Large intestine (tissue), 3 donors: ENCODE results near the gene SLC51A. TPM values are rescaled to one million over a fixed set of nuclear protein-coding genes. Genes with fewer than 3 reads are reported as not detected.

ENCODE experiments used
- DNase-seq, 2 donors: peaks; one replicate each; pipeline versions ENCODE4 v3.0.0 to v3.0.0-alpha.2; 2013
- H3K27ac ChIP-seq: one replicate; pipeline ENCODE4 v1.5.1; 2013; ENCODE audit warnings: low read length
- H3K27me3 ChIP-seq: 2 replicates; pipeline ENCODE4 v1.6.1; 2013; ENCODE audit warnings: low read length; ENCODE audit not compliant: control insufficient read depth, insufficient read depth
- H3K36me3 ChIP-seq: 2 replicates; pipeline ENCODE4 v1.6.1; 2013; ENCODE audit warnings: low read length; ENCODE audit not compliant: control insufficient read depth, insufficient read depth
- H3K4me1 ChIP-seq: one replicate; pipeline ENCODE4 v1.6.1; 2013; ENCODE audit warnings: low read length; ENCODE audit not compliant: control insufficient read depth, insufficient read depth
- H3K4me3 ChIP-seq: one replicate; pipeline ENCODE4 v1.5.1; 2013; ENCODE audit warnings: low read length
- H3K9me3 ChIP-seq: one replicate; pipeline ENCODE4 v1.6.1; 2013; ENCODE audit warnings: mild to moderate bottlenecking, low read depth, low read length, moderate library complexity; ENCODE audit not compliant: control insufficient read depth
- WGBS: methylation state at CpG from one replicate; pipeline ENCODE4 v1.1.5; 2013; ENCODE audit warnings: low lambda C conversion rate; ENCODE audit not compliant: insufficient coverage; 5-methylcytosine and 5-hydroxymethylcytosine counted together
- polyA plus RNA-seq: library from polyadenylated mRNA; unstranded; fragments of 120-200 nt; gene quantifications from one replicate; pipeline ENCODE4 v1.2.1, GENCODE V29; 2013

Gene SLC51A
- polyA plus RNA-seq, 1 donor: 29.6 TPM

- no peak for DNase-seq
- Histone ChIP-seq H3K9me3 (no peaks in the 10 kb centered on the region), H3K36me3 (no peaks in the 10 kb centered on the region), H3K27ac (no peak overlapping the region), H3K4me1 (peaks cover 39% of the 10 kb centered on the region), H3K27me3 (no peaks in the 10 kb centered on the region), H3K4me3 (no peak overlapping the region)
- WGBS: no CpG with 5 or more reads among the region's 14 CpGs
These were observed 23.7 kb upstream of the SLC51A start for GRCh38 chr3:196192524-196193051.

GRCh38 chr3:196193133-196193735 lies 23.1 kb upstream of the SLC51A start:
- Histone ChIP-seq H3K4me3 (no peak overlapping the region), H3K9me3 (no peaks in the 10 kb centered on the region), H3K36me3 (no peaks in the 10 kb centered on the region), H3K27me3 (no peaks in the 10 kb centered on the region), H3K27ac (peak overlapping the region; percentile 21), H3K4me1 (peaks cover 39% of the 10 kb centered on the region)
- WGBS: no CpG with 5 or more reads among the region's 15 CpGs
- no peak for DNase-seq

- Histone ChIP-seq H3K9me3 (no peaks in the 10 kb centered on the region), H3K27me3 (no peaks in the 10 kb centered on the region), H3K36me3 (no peaks in the 10 kb centered on the region), H3K4me3 (no peak overlapping the region), H3K27ac (peak overlapping the region; percentile 21), H3K4me1 (peaks cover 39% of the 10 kb centered on the region)
- no CpG with 5 or more reads among the region's 13 CpGs for WGBS
- peak; percentile 49 to 74 for DNase-seq
These were observed 22.4 kb upstream of the SLC51A start for GRCh38 chr3:196193736-196194541.

GRCh38 chr3:196194542-196194915 lies 21.8 kb upstream of the SLC51A start:
- no peak for DNase-seq
- Histone ChIP-seq H3K36me3 (no peaks in the 10 kb centered on the region), H3K27me3 (no peaks in the 10 kb centered on the region), H3K4me3 (no peak overlapping the region), H3K9me3 (no peaks in the 10 kb centered on the region), H3K27ac (peak overlapping the region; percentile 20), H3K4me1 (peaks cover 37% of the 10 kb centered on the region)
- WGBS: no CpG with 5 or more reads among the region's 5 CpGs

GRCh38 chr3:196195664-196196265 lies 20.6 kb upstream of the SLC51A start:
- DNase-seq: no peak
- H3K27me3 ChIP-seq: no peaks in the 10 kb centered on the region
- H3K27ac ChIP-seq: no peak overlapping the region
- H3K4me3 ChIP-seq: no peak overlapping the region
- H3K4me1 ChIP-seq: peaks cover 35% of the 10 kb centered on the region
- no peaks in the 10 kb centered on the region for H3K36me3 ChIP-seq
- no peaks in the 10 kb centered on the region for H3K9me3 ChIP-seq
- WGBS: no CpG with 5 or more reads among the region's 14 CpGs

DNA sequence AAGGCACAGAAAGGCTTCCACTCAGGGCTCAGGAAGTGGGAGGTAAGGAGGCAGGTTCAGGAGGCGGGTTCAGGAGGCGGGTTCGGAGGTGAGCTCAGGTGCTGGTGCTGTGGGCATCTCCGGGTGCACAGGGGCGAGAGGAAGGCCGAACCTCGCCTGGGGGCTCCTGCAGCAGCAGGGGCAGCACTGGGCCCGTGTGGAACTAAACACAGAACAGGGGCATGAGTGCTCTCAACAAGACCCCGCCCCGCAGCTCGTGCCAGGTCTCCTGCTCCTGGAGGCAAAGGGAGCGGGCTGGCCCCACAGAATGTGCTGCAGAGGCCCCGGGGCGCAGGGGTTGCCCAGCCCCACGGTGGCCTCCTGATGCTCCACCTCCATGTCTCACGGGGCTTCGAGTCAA lies 18.8 kb upstream of the SLC51A start:
- Histone ChIP-seq H3K4me3 (no peak overlapping the region), H3K27me3 (no peaks in the 10 kb centered on the region), H3K4me1 (peaks cover 33% of the 10 kb centered on the region), H3K9me3 (no peaks in the 10 kb centered on the region), H3K27ac (no peak overlapping the region), H3K36me3 (no peaks in the 10 kb centered on the region)
- no peak for DNase-seq
- no CpG with 5 or more reads among the region's 17 CpGs for WGBS

- H3K27me3 ChIP-seq: peaks cover under 1% of the 10 kb centered on the region
- no CpG with 5 or more reads among the region's 15 CpGs for WGBS
- DNase-seq: no peak
- H3K4me1 ChIP-seq: peaks cover 27% of the 10 kb centered on the region
- no peaks in the 10 kb centered on the region for H3K9me3 ChIP-seq
- H3K27ac ChIP-seq: no peak overlapping the region
- H3K36me3 ChIP-seq: no peaks in the 10 kb centered on the region
- H3K4me3 ChIP-seq: no peak overlapping the region
These were observed 18.2 kb upstream of the SLC51A start for GRCh38 chr3:196198081-196198675.

DNA sequence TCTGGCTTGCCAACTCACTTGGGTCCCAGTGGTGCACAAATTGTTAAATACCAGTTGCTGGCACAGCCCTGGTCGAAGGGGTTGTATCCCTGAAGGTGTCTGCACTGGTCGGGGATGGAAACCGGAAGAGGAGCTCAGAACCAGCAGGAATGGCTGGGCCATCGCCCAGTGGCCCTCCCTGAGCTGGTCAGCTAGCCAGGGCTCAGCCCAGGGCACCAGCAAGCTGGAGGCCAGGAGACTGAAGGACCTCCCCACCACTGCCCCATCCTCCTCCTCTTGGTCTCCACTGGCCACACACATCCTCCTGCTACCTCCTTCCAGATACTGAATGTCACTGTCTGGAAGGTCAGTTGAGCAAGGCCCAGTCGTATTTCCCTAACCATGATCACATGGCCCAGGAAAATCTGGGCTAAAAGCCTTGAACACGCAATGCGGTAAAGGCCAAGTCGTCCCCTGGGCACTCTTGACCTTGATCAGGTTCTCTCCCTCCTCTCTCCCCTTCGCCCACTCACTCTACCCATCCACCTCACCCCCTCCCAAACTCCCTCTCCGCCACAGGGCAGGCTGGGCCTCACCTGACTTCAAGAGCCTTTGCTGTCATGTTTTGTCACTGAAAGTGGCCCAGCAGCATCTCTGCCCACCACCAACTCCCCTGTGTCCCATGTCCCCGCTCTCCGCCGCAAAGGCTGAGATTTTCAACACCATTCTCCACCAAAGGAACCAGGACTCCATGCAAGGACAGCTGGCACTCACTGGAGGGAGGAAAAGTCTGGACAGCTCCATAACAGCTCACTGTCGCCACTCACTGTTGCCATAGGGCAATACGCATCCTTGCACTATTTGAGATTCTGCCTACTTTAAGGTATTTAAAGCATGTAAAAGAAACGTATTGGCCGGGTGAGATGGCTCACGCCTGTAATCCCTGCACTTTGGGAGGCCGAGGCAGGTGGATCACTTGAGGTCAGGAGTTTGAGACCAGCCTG lies 17.3 kb upstream of the SLC51A start:
- no peaks in the 10 kb centered on the region for H3K36me3 ChIP-seq
- DNase-seq: no peak
- 100% methylated on average over 2 of the region's 19 CpGs for WGBS
- H3K4me1 ChIP-seq: peaks cover 18% of the 10 kb centered on the region
- no peak overlapping the region for H3K27ac ChIP-seq
- H3K27me3 ChIP-seq: peaks cover 4% of the 10 kb centered on the region
- H3K4me3 ChIP-seq: no peak overlapping the region
- H3K9me3 ChIP-seq: no peaks in the 10 kb centered on the region

GRCh38 chr3:196202516-196202970 lies 13.8 kb upstream of the SLC51A start:
- Histone ChIP-seq H3K36me3 (no peaks in the 10 kb centered on the region), H3K4me1 (no peaks in the 10 kb centered on the region), H3K4me3 (no peak overlapping the region), H3K9me3 (no peaks in the 10 kb centered on the region), H3K27ac (no peak overlapping the region), H3K27me3 (peaks cover 8% of the 10 kb centered on the region)
- WGBS: 67% methylated on average over 1 of the region's 21 CpGs
- peak in 1 of 2 donors; percentile 34 for DNase-seq
